NCI-H2081 (cell line): Measurements from ENCODE around the gene SEC22A.

Experiments used
- DNase-seq, 2 experiments: peaks; one replicate each; lab custom pipeline; 2025; lab: John Stamatoyannopoulos, UW

Gene SEC22A

DNA sequence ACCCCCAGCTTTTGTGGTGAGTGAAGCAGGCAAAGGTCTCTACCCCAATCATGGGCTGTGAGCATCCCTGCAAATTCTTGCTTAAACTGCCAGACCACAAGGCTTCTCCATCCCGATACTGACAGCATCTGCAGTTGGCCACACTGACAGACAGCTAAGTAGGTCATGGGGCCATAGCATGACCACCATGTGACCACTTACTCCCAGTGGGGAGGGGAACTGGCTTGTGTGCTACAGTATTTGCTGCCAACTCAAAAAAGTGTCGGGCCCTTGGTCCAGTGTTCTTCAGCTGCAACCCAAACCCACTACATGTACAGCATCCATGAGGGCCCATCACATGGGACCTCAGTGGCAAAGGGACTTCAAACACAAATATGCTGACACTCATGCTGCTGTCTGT, 103.4 kb downstream of the SEC22A start:
- DNase-seq = no peak

DNA sequence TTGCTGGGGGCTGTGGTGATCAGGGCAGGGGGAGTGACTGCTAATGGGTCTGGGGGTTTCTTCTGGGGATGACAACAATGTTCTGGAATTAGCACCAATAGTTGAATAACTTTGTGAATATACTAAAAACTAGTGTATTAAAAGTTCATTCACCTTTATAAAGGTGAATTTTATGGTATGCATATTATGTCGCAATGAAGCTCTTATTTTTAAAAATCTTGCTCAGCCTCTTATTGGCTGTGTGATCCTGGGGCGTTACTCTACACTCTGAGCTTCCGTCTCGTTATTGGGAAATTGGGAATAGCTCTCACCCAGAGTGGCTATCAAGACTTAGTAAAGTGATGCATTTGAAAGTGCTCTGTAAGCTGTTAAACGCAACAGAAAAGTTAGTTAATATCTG, 105.3 kb downstream of the SEC22A start:
- DNase-seq = no peak

DNA sequence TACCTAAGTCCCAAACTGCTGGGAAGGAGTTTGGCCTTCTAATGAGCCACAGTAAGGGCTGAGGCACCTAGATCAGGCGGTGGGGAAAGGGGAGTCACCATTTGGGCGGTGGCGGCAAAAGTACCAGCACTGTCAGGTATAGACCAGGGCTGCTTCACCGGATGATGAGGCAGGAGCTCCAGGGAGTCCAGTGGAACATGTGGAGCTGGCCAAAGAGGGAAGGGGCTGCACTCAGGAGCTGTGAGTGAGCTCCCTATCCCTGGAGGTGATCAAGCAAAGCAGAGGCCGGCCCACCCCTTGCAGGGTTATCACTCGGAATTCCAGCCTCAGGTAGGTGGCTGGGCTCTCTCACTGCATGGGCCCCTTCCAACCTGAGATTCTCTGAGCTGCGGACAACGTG, 108.4 kb downstream of the SEC22A start:
- no peak for DNase-seq

DNA sequence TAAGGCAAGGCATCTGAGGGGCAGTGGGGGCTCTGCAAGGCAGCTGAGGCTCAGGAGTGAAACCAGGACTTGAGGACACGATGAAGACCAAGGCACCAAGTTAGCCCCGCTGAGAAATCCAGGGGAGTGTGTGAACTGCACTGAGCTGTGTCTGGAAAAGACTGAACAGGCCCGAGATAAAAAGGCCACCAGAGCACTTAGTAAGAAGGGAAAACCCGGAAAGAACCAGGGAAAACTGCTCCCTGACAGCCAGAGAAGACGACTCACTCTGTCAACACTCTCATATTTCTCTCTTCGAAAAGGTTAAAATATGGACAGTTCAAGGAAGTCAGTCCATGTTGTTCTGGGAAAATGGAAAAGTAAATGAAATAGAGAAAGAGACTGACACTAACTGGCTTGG, 109.0 kb downstream of the SEC22A start:
- no peak for DNase-seq

DNA sequence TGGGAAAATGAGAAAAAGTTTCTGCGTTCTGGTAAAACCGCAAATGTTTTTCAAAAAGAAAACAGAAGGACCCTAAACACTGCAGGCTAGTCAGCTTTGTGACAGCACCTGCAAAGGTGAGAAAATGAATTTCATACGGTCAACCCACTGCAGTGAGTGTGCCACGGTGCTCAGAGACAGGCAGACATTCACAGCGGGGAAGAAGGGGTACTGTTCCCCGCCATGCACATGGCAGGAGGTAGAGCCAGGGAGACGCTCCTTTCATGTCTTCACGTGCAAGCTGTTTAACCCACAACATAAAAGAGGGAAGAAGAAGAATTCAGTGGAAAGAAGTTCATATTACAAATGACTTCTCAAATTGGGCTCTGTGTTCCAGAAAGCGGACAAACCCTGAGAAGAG, 109.5 kb downstream of the SEC22A start:
- no peak for DNase-seq

DNA sequence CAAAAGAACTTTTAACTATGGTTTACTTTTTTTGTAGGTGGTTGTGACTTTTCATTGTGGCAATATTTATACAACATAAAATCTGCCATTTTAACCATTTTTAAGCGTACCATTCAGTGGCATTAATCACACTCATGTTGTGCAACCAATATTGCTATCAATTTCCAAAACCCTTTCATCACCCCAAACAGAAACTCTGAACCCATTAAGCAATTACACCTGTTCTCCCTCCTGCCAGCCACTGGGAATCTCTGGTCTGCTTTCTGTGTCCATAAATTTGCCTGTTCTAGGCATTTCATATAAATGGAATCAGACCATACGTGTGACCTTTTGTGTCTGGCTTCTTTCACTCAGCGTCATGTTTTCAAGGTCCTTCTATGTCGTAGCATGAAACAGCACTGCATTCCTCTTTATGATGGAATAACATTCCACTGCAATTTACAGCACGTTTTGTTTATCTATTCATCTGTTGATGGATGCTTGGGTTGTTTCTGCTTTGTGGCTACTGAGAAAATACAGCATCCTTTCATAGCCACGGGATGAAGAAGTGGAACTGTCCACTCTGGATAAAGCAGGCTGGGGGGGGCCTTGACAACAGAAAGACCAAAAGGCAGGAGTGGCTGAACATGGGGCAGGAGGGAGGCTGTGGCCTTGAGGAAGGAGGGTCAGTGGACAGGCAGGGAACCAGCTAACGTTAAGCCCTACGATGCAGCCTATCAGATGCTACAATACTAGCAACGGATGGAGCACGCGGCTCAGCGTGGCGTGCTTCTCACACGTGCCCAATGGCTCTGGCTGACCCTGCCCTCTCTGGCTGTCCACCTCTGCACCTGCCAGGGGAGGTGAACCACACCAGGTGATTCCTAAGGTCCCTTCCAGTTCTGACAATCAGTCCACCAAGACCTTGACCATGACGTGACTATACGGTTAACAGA, 110.9 kb downstream of the SEC22A start:
- no peak for DNase-seq

DNA sequence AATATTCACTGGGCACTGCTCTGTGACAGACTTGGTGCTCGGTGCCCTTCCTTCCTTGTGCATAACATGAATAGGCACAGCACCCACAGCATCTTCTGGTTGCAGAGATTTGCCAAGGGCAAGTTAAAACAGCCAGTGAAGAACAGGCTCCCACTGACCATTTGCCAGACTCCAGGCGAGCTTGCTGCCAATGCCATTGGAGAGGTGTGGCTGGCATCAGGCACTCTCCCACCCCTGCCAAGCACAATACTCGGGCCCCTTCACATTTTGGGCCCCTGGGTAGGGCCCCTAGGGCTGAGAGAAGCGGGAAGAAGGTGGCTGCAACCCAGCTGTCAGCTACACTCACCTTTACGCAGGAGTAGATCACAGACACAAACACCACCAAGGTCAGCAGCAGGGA, 112.1 kb downstream of the SEC22A start:
- DNase-seq = no peak

DNA sequence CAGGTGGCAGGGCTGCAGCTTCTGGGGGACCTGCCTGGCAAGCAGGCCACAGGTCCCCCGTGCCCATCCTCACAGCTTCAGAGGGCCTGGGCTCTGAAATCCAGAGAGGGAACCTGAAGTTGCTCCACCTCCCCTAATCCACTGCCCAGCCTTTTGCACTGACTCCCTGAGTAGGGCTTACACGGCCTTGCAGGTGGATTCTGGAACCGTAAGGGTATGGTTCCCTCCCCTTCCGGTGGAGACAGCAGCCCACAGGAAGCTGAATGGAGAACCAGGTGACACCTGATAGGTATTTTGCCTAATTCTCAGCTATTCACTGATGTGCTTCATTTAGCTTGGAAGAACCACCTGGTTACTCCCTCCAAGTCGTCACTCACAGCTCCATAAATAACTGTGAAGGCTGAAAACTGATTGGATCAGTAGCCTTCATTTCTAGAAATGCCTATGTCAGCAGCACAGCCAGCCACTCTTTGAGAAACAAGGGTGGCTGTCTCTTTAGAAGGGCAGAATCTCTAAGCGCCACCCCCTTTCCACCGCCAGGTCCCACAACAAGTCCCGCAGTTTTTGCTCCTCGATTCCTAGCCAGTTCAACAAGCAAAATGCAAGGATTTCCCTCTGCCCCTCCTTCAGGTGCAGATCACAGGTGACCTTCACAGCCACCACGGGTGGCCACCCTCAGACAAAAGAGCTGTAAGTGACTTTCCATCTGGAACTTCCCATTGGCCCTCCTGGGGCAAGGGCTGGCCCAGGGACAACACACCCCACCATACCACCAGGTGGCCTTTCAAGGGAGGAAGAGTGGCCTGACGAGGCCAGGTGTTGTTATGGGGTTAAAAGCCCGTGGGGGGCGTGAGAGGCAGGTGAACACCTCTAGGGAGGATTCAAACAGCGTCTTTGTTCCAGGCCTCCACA, 112.9 kb downstream of the SEC22A start:
- DNase-seq = peak; percentile 82 to 92

DNA sequence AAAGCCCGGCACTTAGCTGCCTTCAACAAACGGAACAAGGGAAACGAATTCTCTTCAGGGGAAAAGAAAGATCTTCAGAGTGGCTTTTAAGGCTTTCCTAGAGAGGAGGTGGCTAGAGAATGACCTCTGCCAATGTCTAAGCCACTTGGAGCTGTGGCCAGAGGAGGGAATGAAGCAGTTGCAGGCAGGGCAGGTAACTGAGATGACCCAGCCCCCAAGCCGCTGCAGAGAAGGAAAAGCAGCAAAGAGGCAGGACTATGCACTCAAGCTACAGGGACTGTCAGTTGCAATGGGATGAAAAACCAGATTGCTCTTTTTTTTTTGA, 113.5 kb downstream of the SEC22A start:
- no peak for DNase-seq

GRCh38 chr3:123317716-123318115, 116.0 kb downstream of the SEC22A start:
- no peak for DNase-seq

- DNase-seq = no peak
Observed at GRCh38 chr3:123318374-123318773, 116.6 kb downstream of the SEC22A start.

DNA sequence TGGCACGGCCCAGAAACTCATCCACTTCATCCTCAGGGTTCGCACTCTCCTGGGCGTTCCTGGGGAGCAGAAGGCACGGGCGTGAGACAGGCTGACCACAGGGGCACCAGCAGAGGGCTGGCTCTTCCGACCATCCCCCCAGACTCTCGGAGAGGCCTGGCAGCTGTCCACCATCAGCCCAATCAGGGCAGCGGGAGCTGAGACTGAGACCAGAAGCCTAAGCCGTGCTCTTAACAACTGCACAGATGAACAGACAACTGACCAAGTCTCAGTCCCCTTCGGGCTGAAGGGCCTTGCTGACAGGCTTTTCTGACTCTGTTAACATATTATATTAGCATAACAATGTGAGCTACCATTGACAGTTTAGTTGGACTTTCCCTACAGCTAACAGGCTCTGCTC, 118.0 kb downstream of the SEC22A start:
- no peak for DNase-seq

- no peak for DNase-seq
Observed at GRCh38 chr3:123320221-123320620, 118.5 kb downstream of the SEC22A start.

DNA sequence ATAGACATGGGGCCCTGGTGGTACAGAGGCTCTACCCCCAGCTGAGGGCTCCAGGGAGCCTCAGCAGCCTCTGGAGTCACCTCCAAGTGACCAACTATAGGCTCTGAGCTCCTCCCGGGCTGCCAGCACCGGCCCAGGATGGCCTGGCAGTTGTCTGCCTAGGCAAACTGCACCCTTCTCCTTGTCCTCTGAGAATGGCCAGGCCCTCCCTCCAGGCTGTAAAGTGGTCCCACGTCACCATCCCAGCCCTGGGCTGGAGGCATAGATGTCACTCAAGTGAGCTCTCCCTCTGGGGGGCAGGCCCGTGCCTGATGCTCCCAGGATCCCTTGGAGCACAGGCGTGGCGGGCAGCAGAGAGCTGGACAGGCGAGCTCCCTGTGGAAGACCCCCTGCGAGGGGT, 120.1 kb downstream of the SEC22A start:
- no peak for DNase-seq

GRCh38 chr3:123322866-123323265, 121.1 kb downstream of the SEC22A start:
- DNase-seq = no peak
